Sigmoid colon (tissue), 7 donors: ENCODE measurements around the gene CAMK1G. TPM values are rescaled to one million over a fixed set of nuclear protein-coding genes. Genes with fewer than 3 reads are reported as not detected.

Experiments
- DNase-seq: peaks from one replicate; pipeline ENCODE4 v3.0.0-alpha.2; 2019
- H3K27ac ChIP-seq, 4 donors: fragments of 200-600 bp; sonication (generic); one replicate each; pipeline ENCODE4 v1.5.1; 2016 to 2019; ENCODE audit warnings: mild to moderate bottlenecking in 1 of 4
- H3K27me3 ChIP-seq, 3 donors: fragments of 200-600 bp; sonication (generic); one replicate each; pipeline ENCODE4 v1.5.1; 2019; ENCODE audit warnings: mild to moderate bottlenecking in 1 of 3
- H3K36me3 ChIP-seq, 4 donors: fragments of 200-600 bp; sonication (generic); one replicate each; pipeline ENCODE4 v1.5.1; 2016 to 2019
- H3K4me1 ChIP-seq, 4 donors: fragments of 200-600 bp; sonication (generic); one replicate each; pipeline ENCODE4 v1.5.1; 2017 to 2019
- H3K4me3 ChIP-seq, 4 donors: fragments of 200-600 bp; sonication (generic); one replicate each; pipeline ENCODE4 v1.5.1; 2017 to 2019; ENCODE audit warnings: mild to moderate bottlenecking in 2 of 4, moderate library complexity in 1 of 4
- H3K9me3 ChIP-seq, 4 donors: fragments of 200-600 bp in 3 of 4; sonication (generic) in 3 of 4; one replicate each; pipeline versions ENCODE4 v1.5.1 to v1.6.1; 2013 to 2019
- EP300 ChIP-seq, 4 donors: sonication (generic); formaldehyde crosslinking; IDR thresholded peaks; one replicate each; pipeline ENCODE4 v1.6.1; 2017; ENCODE audit warnings: antibody characterized with exemption in 4 of 4
- POLR2A ChIP-seq, 2 donors: fragments of 450-650 bp; IDR thresholded peaks; one replicate each; pipeline ENCODE4 v1.6.1; 2016; ENCODE audit warnings: antibody characterized with exemption in 2 of 2, mild to moderate bottlenecking in 2 of 2, moderate library complexity in 2 of 2
- POLR2AphosphoS5 ChIP-seq, 4 donors: sonication (generic); formaldehyde crosslinking; IDR thresholded peaks; one replicate each; pipeline ENCODE4 v1.6.1; 2017; ENCODE audit warnings: antibody characterized with exemption in 4 of 4
- WGBS, 2 donors: extraction: QIAGEN DNeasy Blood & Tissue Kit; methylation state at CpG; one replicate each; pipeline ENCODE4 v1.1.7; 2013; 5-methylcytosine and 5-hydroxymethylcytosine counted together
- intact Hi-C: fragments of 100-400 bp; cut with DNase I; formaldehyde crosslinking; loops from one replicate; pipeline ENCODE4 v1.15.1; 2023
- polyA plus RNA-seq, 3 donors: library from polyadenylated mRNA; stranded (reverse); fragments of 200-250 nt; gene quantifications; one replicate each; pipeline ENCODE4 v1.2.3, GENCODE V29; 2013
- total RNA-seq, 4 donors: library from RNA; depleted of rRNA; stranded (reverse); fragments of >200 nt; gene quantifications; one replicate each; pipeline ENCODE4 v1.1.0, GENCODE V29; 2016
- TF ChIP-seq, protein P1 (sequence below), 4 experiments: fragments of 450-650 bp in 3 of 4; fragments of 200-600 bp in 1 of 4; IDR thresholded peaks; one replicate each; pipeline ENCODE4 v1.5.1; 2016 to 2019; ENCODE audit warnings: antibody characterized with exemption in 4 of 4, mild to moderate bottlenecking in 3 of 4, moderate library complexity in 2 of 4
- donor health status: healthy with polysubstance abuse.
- donor health status: Bipolar disorder and iron deficiency.
- donor health status: healthy.

CAMK1G gene
- total and polyA plus RNA-seq, 7 donors, result 0.16 to 1.4 (median 0.48) TPM; not detected in 2

DNA sequence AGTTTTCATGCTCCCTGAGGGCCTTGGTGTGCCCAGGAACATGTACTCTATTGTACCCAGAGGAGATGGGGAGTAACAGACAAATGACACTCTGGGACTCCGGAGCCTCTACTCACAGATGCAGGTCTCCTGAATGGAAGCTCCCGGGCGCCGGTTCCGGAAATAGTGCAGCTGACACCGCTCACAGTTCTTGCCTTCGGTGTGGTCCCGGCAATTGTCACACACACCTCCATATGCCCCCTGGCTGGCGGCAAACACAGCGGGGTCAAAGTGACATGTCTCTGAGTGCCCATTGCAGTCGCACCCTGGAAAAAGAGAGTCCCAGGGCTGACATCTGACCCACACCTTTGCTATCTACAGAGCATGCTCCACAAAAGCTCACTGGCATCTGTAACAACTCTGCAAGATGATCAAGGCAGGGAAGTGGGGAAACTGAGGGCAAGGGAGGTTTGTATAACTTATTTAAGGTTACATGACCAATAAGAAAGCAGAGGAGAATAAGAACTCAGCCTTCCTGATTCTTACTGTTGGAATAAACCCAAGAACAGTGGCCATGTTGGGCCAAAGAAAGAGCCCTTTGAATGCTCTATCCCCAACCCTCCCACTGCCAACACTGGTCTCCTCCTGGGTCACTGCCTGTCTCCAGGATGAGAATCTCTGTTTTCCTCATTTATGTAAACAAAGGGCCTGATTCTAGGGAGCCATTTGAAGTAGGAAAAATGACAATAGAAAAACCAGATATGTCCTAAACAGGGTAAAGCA is 46.3 kb downstream of the CAMK1G start:
- H3K27ac ChIP-seq, result no peak overlapping the region
- H3K4me3 ChIP-seq, result no peak overlapping the region
- no peak for DNase-seq
- no peaks in the 10 kb centered on the region for H3K27me3 ChIP-seq
- TF ChIP-seq POLR2AphosphoS5 (IDR thresholded peaks at IDR 0.05) (no peak), POLR2A (IDR thresholded peaks at IDR 0.05) (no peak), EP300 (IDR thresholded peaks at IDR 0.05) (no peak)
- TF ChIP-seq, protein P1, sequence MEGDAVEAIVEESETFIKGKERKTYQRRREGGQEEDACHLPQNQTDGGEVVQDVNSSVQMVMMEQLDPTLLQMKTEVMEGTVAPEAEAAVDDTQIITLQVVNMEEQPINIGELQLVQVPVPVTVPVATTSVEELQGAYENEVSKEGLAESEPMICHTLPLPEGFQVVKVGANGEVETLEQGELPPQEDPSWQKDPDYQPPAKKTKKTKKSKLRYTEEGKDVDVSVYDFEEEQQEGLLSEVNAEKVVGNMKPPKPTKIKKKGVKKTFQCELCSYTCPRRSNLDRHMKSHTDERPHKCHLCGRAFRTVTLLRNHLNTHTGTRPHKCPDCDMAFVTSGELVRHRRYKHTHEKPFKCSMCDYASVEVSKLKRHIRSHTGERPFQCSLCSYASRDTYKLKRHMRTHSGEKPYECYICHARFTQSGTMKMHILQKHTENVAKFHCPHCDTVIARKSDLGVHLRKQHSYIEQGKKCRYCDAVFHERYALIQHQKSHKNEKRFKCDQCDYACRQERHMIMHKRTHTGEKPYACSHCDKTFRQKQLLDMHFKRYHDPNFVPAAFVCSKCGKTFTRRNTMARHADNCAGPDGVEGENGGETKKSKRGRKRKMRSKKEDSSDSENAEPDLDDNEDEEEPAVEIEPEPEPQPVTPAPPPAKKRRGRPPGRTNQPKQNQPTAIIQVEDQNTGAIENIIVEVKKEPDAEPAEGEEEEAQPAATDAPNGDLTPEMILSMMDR (IDR thresholded peaks at IDR 0.05), result no peak
- WGBS, 2 donors, result 96 to 98% methylated on average over 11 of the region's 11 CpGs
- H3K36me3 ChIP-seq, result no peaks in the 10 kb centered on the region
- intact Hi-C loops, result loop anchor here (5.0 kb wide), 1 partner anchor 53 kb away; no protein-coding TSS in a partner anchor
- H3K4me1 ChIP-seq, result peaks cover 0 to 9% (median 5%) of the 10 kb centered on the region in 4 donors
- no peaks in the 10 kb centered on the region for H3K9me3 ChIP-seq

DNA sequence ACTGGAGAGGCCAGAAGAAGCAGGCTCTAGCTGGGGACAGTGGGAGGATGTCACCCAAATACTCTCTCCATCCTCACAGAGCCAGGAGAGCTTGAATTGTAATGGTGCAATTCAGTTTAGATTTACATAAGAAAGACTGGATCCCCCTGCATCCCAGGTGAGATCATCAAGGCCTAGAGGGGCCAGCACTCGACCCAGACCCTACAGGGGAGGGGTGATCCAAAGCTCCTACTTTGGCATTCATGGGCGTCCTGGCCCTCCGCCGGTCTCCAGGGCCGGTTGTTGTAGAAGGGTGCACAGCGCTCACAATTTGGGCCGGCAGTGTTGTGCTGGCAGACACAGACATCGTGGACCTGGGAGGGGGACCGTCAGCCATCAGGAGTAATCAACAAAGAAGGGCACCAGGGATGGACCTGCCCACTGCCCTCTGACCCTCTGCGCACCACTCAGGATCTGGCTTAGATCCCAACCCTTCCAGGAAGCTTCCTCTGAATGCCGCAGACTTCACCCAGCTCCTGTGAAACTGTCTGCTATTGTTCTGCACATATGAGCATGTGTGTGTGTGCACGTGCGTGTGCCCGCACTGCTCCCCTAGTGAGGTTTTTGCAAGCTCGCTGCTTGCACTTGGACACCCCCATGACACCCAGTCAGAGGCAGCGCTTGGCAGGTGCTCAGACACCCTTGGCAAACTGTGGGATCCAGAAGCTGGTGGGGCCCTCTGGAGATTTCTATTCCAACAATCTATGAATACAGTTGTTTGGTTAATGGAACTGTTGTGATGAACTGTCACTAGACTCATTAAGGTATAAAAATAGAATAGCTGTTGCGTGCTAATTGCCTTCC is 47.1 kb downstream of the CAMK1G start:
- Histone ChIP-seq H3K27me3 (no peaks in the 10 kb centered on the region), H3K9me3 (no peaks in the 10 kb centered on the region), H3K4me3 (no peak overlapping the region), H3K4me1 (peaks cover 0 to 9% (median 3%) of the 10 kb centered on the region in 4 donors), H3K36me3 (no peaks in the 10 kb centered on the region), H3K27ac (no peak overlapping the region)
- TF ChIP-seq POLR2A (IDR thresholded peaks at IDR 0.05) (no peak), POLR2AphosphoS5 (IDR thresholded peaks at IDR 0.05) (no peak), EP300 (IDR thresholded peaks at IDR 0.05) (no peak)
- TF ChIP-seq, protein P1 (IDR thresholded peaks at IDR 0.05), result no peak
- WGBS, 2 donors, result 42 to 67% methylated on average over 17 of the region's 17 CpGs
- intact Hi-C loops, result no loop called here
- no peak for DNase-seq

DNA sequence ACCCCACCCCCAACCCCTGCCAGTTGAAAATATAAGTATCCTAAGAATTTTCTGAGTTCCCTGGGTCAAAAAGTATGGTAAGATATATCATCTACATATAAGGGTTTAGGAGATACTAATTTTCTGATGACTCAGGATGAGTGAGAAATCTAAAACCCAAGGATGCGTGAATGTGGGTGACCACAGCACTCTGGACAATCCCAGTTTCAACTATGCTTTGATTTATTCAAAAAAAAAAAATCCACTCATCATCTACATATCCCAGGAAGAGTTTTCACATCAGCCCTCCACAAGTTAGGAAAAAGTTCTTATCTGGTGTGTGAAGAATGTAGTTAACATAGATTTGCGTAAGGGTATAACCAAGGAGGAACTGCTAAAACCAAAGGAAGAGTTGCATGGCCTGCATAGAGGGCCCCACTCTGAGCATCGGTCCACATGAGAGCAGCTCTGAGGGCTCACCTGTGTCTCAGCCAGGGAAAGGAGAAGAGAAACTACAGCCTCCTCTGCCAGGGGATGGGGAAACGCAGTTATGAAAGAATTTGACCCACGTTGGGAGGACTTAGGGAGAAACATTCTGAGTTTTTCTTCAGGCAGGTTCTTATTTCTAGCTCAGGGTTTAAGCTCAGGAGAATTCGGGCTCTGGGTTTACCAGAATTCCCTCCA is 50.0 kb downstream of the CAMK1G start:
- H3K4me1 ChIP-seq, result no peaks in the 10 kb centered on the region
- no peaks in the 10 kb centered on the region for H3K27me3 ChIP-seq
- TF ChIP-seq EP300 (IDR thresholded peaks at IDR 0.05) (no peak), POLR2A (IDR thresholded peaks at IDR 0.05) (no peak), POLR2AphosphoS5 (IDR thresholded peaks at IDR 0.05) (no peak)
- TF ChIP-seq, protein P1 (IDR thresholded peaks at IDR 0.05), result no peak
- H3K27ac ChIP-seq, result no peak overlapping the region
- H3K36me3 ChIP-seq, result no peaks in the 10 kb centered on the region
- no peak for DNase-seq
- whole genome bisulfite sequencing, 2 donors, result 76 to 94% methylated on average over 6 of the region's 6 CpGs
- H3K4me3 ChIP-seq, result no peak overlapping the region
- no peaks in the 10 kb centered on the region for H3K9me3 ChIP-seq
- intact Hi-C loops, result no loop called here

DNA sequence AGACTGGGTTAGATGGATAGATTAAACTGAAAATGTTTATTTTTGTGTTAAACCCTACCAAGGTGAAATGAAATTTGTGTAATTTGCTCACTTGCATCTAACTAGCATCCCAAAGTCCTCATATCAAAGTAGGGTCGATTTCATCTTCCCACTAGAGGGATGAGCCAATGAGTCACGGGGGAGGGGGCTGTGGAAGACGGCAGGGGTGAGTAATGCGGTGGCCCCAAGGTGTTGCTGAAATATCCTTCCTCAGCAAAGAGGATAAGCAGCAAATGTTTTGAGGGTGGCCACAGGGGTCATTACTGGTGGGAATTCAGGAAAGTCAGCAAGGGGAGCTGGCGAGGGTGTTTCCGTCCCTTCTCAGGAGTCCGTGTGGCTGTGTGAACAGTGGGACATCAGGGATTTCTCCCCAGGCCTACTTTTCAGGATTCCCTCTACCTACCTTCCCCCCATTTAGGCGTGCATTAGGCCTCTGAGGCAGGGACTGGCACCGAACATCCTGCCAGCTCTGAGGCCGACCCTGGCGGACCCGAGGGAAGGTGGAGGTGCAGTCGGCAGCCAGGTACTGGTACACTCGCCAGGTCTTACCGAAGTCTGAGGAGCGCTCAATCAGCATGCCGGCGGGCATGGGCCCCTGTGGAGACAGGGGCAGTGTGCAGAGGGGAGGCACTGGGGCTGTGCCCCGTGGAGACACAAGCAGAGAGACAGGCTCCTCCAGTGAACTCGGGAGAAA is 50.7 kb downstream of the CAMK1G start:
- no peaks in the 10 kb centered on the region for H3K9me3 ChIP-seq
- 89 to 91% methylated on average over 20 of the region's 20 CpGs for WGBS, 2 donors
- H3K4me3 ChIP-seq, result no peak overlapping the region
- intact Hi-C loops, result no loop called here
- H3K36me3 ChIP-seq, result no peaks in the 10 kb centered on the region
- no peak for TF ChIP-seq POLR2AphosphoS5 (IDR thresholded peaks at IDR 0.05)
- no peak for TF ChIP-seq EP300 (IDR thresholded peaks at IDR 0.05)
- TF ChIP-seq, protein P1 (IDR thresholded peaks at IDR 0.05), result no peak
- TF ChIP-seq POLR2A (IDR thresholded peaks at IDR 0.05), result no peak
- no peak overlapping the region for H3K27ac ChIP-seq
- H3K27me3 ChIP-seq, result no peaks in the 10 kb centered on the region
- no peak for DNase-seq
- H3K4me1 ChIP-seq, result no peaks in the 10 kb centered on the region
